T-helper 2 cell (primary cell): ENCODE data around the gene AK8.

ENCODE experiments used
- DNase-seq, 5 experiments: peaks; one replicate each; pipeline versions ENCODE4 v3.0.0 to v3.0.0-alpha.2; 2012 to 2022

AK8 gene

GRCh38 chr9:132769906-132770769, 107.9 kb downstream of the AK8 start:
- DNase-seq = peak; percentile 27 to 83 (median 34)

- peak; percentile 27 to 85 (median 40) for DNase-seq
Measured at GRCh38 chr9:132768932-132769905, 108.9 kb downstream of the AK8 start.

GRCh38 chr9:132763574-132763973, 114.5 kb downstream of the AK8 start:
- DNase-seq = no peak

DNA sequence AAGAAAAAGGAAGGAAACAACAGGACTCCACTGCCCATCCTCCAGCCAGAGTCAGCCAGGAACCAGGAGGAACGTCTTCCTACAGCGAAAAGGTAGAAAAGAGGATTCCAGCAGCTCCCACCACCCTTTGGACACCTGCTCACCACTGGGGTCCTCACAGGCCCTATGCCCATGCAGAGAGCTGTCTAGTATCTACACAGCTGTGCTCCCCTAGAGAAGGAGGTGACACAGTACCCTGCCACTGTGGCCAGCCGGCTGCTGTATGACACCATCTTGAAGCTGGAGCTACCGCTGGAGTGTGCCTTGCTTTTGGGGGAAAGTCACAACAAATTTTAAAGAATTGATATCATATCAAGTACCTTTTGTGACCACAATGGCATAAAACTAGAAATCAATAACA, 115.2 kb downstream of the AK8 start:
- DNase-seq = no peak

DNA sequence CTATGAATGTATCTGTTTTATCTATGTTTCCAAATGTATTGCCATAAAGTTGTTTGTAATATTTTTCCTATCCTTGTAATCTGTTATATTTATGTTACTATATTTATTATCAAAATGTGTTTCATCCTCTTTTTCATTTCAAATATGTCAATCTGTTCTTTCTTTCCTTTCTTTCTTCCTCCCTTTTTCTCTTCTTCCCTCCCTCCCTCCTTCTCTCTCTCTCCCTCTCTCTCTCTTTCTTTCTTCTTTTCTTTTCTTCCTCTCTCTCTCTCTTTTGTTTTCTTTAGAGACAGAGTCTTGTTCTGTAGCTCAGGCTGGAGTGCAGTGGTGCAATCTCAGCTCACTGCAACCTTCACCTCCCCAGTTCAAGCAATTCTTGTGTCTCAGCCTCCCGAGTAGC, 116.5 kb downstream of the AK8 start:
- no peak for DNase-seq

DNA sequence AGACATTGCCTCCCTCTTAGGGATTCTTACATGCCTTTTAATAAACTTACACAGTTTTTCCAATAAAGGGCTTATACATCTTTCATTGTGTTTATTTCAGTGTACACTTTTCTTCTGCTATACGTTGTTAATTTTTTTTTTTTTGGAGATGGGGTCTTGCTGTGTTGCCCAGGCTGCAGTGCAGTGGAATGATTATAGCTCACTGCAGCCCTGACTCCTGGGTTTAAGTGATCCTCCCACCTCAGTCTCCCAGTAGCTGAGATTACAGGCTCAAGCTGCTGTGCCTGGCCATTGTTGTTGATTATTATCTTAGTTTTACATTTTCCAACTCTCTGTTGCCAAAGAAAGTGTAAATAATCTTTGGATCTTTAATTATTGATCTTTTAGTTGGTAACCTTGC, 118.0 kb downstream of the AK8 start:
- no peak for DNase-seq

DNA sequence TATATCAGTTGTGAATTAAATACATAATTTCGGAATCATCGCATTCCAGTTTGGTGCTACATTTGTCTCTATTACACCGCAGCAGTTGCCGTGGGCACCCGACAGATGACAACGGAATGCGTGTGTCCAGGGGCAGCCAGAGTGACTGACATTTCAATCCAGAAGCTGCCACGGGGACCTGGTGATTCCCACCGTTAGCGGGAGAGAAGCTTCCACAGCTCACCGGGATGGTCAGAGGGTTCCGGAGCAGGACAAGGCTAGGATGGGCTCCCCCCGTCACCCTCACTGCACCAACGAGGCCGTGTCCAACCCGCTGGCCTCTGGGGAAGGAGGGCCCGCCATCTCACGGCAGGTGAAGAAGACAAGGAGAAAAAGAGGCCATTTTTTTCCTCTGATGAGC, 121.1 kb downstream of the AK8 start:
- DNase-seq = no peak

DNA sequence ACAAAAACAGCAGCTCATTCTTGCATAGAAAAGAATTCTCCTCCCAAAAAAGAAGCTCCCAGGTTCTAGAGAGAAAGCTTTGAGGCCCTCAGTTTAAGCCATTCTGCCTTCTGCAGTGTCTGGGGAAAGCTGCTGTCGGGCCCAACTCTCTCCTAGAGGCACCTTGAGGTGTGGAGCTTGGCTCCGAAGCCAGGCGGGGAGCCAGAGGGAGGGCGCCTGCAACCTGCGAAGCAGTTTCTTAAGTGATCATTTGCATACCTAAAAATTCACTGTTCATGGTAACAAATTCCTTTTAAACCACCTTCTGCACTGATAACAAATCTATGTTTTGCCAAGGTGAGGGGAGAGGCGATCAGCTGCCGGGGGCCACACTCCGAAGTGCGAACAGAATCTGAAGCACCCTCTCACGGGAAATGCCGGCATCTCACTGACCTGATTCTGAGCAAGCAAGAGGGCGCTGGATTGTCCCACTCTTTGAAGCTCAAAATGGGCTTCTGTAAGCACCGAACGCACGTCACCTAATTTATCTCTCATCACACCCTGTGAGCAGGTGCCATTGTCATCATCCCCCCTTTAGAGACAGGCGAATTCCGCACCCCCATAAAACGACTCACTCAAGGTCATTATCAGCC, 121.8 kb downstream of the AK8 start:
- DNase-seq = no peak

DNA sequence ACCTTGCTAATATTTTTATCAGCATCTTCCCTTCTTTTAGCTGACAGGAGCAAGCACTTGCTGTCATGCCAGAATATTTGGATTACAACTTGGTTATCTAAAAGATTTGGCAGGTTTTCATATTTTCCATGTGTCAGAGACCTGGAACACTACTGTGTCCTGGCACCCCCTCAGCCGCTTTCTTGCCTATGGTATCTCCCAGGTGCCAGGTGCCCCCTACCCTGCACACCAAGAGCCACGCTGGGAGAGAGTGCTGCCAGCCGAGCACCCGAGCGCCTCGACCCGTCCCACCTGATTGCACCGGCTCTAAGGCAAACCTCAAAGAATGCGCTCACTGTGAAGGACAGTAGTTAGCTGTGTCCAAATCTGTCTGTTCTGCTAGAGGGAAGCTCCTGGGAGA, 123.0 kb downstream of the AK8 start:
- no peak for DNase-seq

- DNase-seq = no peak
Measured at GRCh38 chr9:132754236-132754635, 123.8 kb downstream of the AK8 start.

- DNase-seq = no peak
Measured at GRCh38 chr9:132753593-132753880, 124.5 kb downstream of the AK8 start.

GRCh38 chr9:132752877-132753592, 125.0 kb downstream of the AK8 start:
- no peak for DNase-seq

DNA sequence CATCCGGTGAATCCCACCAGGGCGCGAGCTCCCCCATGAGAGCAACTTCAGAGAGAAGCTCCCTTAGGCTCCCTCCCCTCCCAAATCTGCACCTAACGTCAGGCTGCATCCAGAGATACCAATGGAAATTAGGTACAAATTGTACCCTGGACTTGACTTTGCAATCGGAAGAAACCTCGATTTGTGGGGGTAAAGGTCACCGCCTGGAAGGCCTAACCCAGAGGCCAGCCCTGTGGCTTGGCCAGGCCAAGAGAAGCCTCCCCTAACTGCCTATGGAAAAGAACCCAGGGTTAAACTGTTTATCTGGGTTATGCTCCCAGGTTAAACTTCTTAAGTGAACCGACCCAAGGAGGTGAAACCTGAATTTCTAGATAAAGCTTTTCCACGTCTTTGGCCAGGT, 127.4 kb downstream of the AK8 start:
- DNase-seq = no peak

GRCh38 chr9:132749306-132749705, 128.8 kb downstream of the AK8 start:
- DNase-seq = no peak

DNA sequence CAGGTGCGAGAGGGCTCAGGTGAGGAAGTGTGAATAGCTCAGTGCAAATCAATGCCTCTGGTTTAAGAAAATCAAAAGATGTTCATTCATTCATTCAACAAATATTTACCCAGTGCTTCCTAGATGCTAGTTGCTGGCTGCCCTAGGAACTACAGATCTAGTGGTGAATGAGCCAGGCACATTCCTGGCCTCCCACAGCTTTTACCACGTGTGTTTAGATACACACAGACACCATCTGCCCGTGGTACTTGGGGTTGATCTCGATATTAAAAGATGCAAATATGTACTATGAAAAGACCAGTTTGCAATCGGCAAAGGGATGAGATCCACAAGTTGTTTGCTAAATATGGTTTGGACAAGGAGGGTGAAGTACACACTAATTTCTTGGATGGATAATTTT, 129.6 kb downstream of the AK8 start:
- DNase-seq = no peak

GRCh38 chr9:132745756-132746709, 132.1 kb downstream of the AK8 start:
- DNase-seq = no peak

GRCh38 chr9:132744881-132745755, 133.0 kb downstream of the AK8 start:
- no peak for DNase-seq

- DNase-seq = no peak
Measured at GRCh38 chr9:132743931-132744479, 134.1 kb downstream of the AK8 start.

DNA sequence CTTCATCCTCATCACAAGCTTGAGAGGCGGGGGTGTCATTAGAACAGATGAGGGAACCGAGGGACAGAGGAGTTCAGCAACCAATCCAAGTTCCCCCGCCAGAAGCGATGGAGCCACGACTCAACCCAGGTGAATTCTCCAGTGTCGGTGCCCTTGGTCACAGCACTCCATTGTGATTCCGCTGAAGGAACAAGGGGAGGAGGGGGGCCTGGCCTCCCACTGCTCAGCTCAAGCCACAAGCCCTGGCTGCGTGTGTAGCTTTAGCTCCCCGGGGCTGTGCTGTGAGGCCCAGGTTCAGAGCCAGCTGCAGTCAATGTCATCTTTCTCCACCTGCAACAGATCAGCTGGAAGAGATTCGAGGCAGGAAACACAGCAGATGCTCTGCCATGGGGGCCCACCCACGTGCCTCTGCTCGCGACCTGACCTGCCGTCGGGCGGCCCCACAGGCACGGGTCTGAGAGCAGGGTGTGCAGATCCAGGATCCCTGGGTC, 135.2 kb downstream of the AK8 start:
- DNase-seq = no peak
